ENCODE data around the gene KLHL26. TPM values are rescaled to one million over a fixed set of nuclear protein-coding genes. Genes with fewer than 3 reads are reported as not detected.

KLHL26 gene
- total RNA-seq, 2 experiments from 2014 or later, result 10.0 to 11.4 TPM

- POLR2A ChIA-PET, result no interaction called here
- H3K4me3 Mint-ChIP-seq, result peak overlapping the region; percentile 56
- H3K4me1 Mint-ChIP-seq, result peaks cover 14% of the 10 kb centered on the region
- no peaks in the 10 kb centered on the region for H3K9me3 Mint-ChIP-seq
- DNase-seq, result no peak
- H3K27ac Mint-ChIP-seq, result no peak overlapping the region
- CTCF ChIA-PET, result interaction anchor here (0.5 to 2.0 kb wide), 4 partner anchors 19 to 61 kb away, joined by 3 to 7 read pairs (median 4); no protein-coding TSS in a partner anchor
- H3K36me3 Mint-ChIP-seq (ENCODE audit: low read depth), result no peaks in the 10 kb centered on the region
- H3K27me3 Mint-ChIP-seq, result peaks cover 76% of the 10 kb centered on the region
Measured at GRCh38 chr19:18612051-18612771, 24.6 kb upstream of the KLHL26 start.

DNA sequence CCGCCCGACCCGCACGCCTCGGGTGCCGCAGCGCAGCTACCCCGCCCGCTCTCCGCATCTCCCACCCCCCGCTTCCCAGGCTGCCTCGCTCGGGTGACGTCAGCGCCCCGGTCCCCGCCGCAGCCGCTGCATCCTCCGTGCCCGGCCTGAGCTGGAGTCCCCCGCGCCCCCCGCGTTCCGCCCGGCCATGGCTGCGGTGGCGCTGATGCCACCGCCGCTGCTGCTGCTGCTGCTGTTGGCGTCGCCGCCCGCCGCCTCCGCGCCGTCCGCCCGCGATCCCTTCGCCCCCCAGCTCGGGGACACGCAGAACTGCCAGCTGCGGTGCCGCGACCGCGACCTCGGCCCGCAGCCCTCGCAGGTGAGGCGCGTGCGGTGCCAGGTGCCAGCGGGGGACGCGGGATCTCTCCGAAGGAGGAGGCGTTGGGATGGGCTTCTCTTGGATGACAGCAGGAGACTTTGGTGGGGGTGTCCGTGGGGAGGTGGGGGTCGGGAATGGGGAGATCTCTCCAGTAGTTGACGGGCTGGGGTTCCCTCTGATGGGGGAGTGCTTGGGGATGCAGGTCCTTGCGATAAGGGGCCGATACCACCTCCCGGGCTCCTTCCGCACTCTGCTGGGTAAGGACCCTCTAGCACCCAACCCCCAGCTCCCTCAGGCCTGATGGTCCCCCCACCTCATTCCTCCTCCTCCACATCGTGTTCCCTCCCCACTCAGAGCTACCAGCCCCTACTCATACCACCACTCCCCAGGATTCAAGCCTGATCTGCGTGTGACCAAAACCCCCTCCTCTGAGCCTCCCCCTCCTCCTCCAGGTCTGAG lies 23.8 kb upstream of the KLHL26 start, which contains the start of gene TMEM59L:
TMEM59L (plus strand) TSS at position 99 of the 817 bp plus-strand sequence; CDS start at position 188, 89 bp downstream.
- DNase-seq, result peak; percentile 36
- Mint-ChIP-seq H3K4me1 (peaks cover 14% of the 10 kb centered on the region), H3K27ac (no peak within 1 kb of the TSS), H3K4me3 (peak within 1 kb of the TSS; percentile 56), H3K36me3 (ENCODE audit: low read depth) (no peaks in the 10 kb centered on the region), H3K9me3 (no peaks in the 10 kb centered on the region), H3K27me3 (peaks cover 68% of the 10 kb centered on the region)
- CTCF ChIA-PET, result interaction anchor here (0.5 to 2.0 kb wide), 6 partner anchors 13 to 62 kb away, joined by 3 to 7 read pairs (median 4); no protein-coding TSS in a partner anchor
- POLR2A ChIA-PET, result no interaction called here

DNA sequence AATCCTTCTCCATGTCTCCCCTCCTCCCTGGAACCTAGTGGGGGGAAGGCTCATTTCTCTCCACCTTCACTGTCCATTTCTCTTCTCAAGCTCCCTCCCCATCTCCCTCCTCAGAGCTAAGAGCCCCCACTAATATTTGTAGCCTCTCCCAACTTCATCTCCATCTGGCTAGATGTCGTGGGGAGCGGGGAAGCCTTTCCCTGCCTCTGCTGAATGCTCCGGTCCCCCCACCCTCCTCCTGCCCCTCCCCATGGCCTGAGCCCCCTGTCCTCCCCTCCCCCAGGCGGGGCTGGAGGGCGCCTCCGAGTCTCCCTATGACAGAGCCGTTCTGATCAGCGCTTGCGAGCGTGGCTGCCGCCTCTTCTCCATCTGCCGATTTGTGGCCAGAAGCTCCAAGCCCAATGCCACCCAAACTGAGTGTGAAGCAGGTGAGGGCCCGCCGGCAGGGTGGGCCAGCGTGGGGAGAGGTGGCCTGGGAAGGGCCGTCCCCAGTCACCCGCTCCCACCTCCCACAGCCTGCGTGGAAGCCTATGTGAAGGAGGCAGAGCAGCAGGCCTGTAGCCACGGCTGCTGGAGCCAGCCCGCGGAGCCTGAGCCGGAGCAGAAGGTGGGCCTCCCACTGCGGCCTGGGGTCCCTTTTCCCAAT lies 23.1 kb upstream of the KLHL26 start:
- H3K27me3 Mint-ChIP-seq, result peaks cover 62% of the 10 kb centered on the region
- peak overlapping the region; percentile 26 for H3K4me3 Mint-ChIP-seq
- DNase-seq, result no peak
- no peaks in the 10 kb centered on the region for H3K9me3 Mint-ChIP-seq
- H3K36me3 Mint-ChIP-seq (ENCODE audit: low read depth), result no peaks in the 10 kb centered on the region
- POLR2A ChIA-PET, result no interaction called here
- no peak overlapping the region for H3K27ac Mint-ChIP-seq
- peaks cover 14% of the 10 kb centered on the region for H3K4me1 Mint-ChIP-seq
- CTCF ChIA-PET, result interaction anchor here (1.3 to 2.0 kb wide), 3 partner anchors 12 to 25 kb away, joined by 4 to 7 read pairs (median 6); no protein-coding TSS in a partner anchor

GRCh38 chr19:18616023-18616422 lies 20.8 kb upstream of the KLHL26 start:
- ChIA-PET CTCF (no interaction called here), POLR2A (interaction anchor here (0.6 kb wide), 1 partner anchor 920 kb away, joined by 3 read pairs; no protein-coding TSS in a partner anchor)
- no peak for DNase-seq
- peaks cover 42% of the 10 kb centered on the region for H3K27me3 Mint-ChIP-seq
- H3K4me3 Mint-ChIP-seq, result no peak overlapping the region
- no peaks in the 10 kb centered on the region for H3K36me3 Mint-ChIP-seq (ENCODE audit: low read depth)
- H3K4me1 Mint-ChIP-seq, result peaks cover 12% of the 10 kb centered on the region
- H3K9me3 Mint-ChIP-seq, result no peaks in the 10 kb centered on the region
- H3K27ac Mint-ChIP-seq, result no peak overlapping the region

DNA sequence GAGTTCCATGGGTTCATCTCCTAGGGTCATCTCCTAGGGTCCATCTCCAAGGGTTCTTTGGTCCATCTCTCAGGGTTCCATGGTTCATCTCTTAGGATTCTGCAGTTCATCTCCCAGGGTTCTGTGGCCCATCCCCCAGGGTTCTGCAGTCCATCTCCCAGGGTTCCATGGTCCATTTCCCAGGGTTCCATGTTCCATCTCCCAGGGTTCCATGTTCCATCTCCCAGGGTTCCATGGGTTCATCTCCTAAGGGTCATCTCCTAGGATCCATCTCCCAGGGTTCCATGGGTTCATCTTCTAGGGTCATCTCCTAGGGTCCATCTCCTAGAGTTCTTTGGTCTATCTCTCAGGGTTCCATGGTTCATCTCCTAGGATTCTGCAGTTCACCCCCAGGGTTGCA lies 19.3 kb upstream of the KLHL26 start:
- ChIA-PET CTCF (no interaction called here), POLR2A (no interaction called here)
- no peak for DNase-seq
- no peaks in the 10 kb centered on the region for H3K9me3 Mint-ChIP-seq
- no peaks in the 10 kb centered on the region for H3K36me3 Mint-ChIP-seq (ENCODE audit: low read depth)
- peaks cover 30% of the 10 kb centered on the region for H3K27me3 Mint-ChIP-seq
- peaks cover 6% of the 10 kb centered on the region for H3K4me1 Mint-ChIP-seq
- H3K4me3 Mint-ChIP-seq, result no peak overlapping the region
- H3K27ac Mint-ChIP-seq, result no peak overlapping the region

DNA sequence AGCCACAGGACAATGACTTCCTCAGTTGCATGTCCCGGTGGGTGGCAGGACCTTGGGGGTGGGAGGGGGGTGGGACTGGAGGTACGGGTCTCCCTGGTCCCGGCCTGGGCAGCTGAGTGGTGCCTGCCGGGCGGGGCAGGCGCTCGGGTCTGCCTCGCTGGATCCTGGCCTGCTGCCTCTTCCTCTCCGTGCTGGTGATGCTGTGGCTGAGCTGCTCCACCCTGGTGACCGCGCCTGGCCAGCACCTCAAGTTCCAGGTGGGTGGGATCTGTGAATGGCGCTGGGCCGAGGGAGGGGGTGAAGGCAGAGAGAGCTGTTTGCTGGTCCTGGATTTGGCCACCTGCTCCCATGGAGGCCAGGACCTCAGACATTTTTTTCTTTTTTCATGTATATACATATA lies 18.6 kb upstream of the KLHL26 start:
- no peaks in the 10 kb centered on the region for H3K9me3 Mint-ChIP-seq
- no peaks in the 10 kb centered on the region for H3K36me3 Mint-ChIP-seq (ENCODE audit: low read depth)
- DNase-seq, result no peak
- CTCF ChIA-PET, result no interaction called here
- POLR2A ChIA-PET, result no interaction called here
- no peak overlapping the region for H3K27ac Mint-ChIP-seq
- no peak overlapping the region for H3K4me3 Mint-ChIP-seq
- peaks cover 4% of the 10 kb centered on the region for H3K4me1 Mint-ChIP-seq
- peaks cover 28% of the 10 kb centered on the region for H3K27me3 Mint-ChIP-seq

GRCh38 chr19:18620311-18620710 lies 16.5 kb upstream of the KLHL26 start:
- POLR2A ChIA-PET, result no interaction called here
- no peak for DNase-seq
- Mint-ChIP-seq H3K36me3 (ENCODE audit: low read depth) (no peaks in the 10 kb centered on the region), H3K9me3 (no peaks in the 10 kb centered on the region), H3K4me1 (peaks cover 1% of the 10 kb centered on the region), H3K27ac (no peak overlapping the region), H3K27me3 (peaks cover 7% of the 10 kb centered on the region), H3K4me3 (no peak overlapping the region)
- CTCF ChIA-PET, result no interaction called here

- H3K27me3 Mint-ChIP-seq, result peaks cover 3% of the 10 kb centered on the region
Measured at GRCh38 chr19:18620902-18621301, 15.9 kb upstream of the KLHL26 start.

GRCh38 chr19:18626906-18627305 lies 9.9 kb upstream of the KLHL26 start:
- ChIA-PET CTCF (interaction anchor here (0.7 kb wide), 1 partner anchor 391 kb away, joined by 3 read pairs; no protein-coding TSS in a partner anchor), POLR2A (no interaction called here)
- Mint-ChIP-seq H3K27me3 (no peaks in the 10 kb centered on the region), H3K4me1 (peaks cover 1% of the 10 kb centered on the region), H3K4me3 (no peak overlapping the region), H3K36me3 (ENCODE audit: low read depth) (no peaks in the 10 kb centered on the region), H3K27ac (peak overlapping the region; percentile 2), H3K9me3 (no peaks in the 10 kb centered on the region)
- no peak for DNase-seq

More at GRCh38 chr19:18620902-18621301, 15.9 kb upstream of the KLHL26 start:
- H3K4me1 Mint-ChIP-seq, result peaks cover 1% of the 10 kb centered on the region
- ChIA-PET CTCF (interaction anchor here (0.6 kb wide), 1 partner anchor 1795 kb away, joined by 4 read pairs; no protein-coding TSS in a partner anchor), POLR2A (no interaction called here)
- no peaks in the 10 kb centered on the region for H3K36me3 Mint-ChIP-seq (ENCODE audit: low read depth)
- no peak overlapping the region for H3K27ac Mint-ChIP-seq
- no peaks in the 10 kb centered on the region for H3K9me3 Mint-ChIP-seq
- no peak overlapping the region for H3K4me3 Mint-ChIP-seq
- DNase-seq, result no peak

DNA sequence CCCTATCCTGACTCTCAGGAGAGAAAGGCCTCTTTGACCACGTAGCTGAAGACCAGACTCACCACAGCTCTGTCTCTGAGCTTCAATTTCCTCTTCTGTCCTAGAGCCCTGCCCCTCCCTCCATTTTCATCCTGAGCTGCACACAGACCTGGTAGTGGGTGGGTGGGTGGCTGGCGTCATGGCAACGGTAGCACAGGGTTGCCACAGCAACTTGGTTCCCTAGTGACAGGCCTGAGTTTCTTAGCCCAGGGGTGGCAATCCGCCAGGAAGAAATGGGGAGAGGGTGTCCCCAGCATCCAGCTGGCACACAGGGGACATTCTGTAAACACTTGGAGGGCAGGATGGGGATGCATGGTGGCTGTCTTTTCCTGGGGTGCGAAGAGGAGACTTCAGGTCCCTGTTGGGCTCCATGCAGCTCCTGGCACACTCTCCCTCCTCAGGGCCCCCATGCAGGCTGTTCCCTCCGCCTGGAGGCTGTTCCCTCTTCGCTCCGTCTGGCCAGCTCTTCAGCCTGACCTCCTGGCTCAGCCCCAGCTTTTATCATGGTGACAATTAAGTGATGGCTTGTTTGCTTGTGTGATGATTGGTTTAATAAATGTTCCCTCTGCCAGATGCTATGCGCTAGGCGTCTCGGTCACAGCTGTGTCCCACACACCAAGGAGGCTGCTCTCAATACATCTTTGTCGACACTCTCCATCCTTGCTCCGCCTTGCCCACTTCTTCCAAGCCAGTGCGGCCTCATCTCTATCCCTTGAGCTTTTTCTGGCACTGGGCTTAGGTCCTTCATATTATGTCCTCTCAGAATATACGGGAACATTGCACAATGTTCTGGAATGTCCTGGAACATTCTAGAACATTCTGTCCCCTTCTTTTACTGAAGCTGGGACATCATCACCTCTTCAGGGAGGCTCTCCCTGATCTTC lies 7.4 kb upstream of the KLHL26 start:
- H3K9me3 Mint-ChIP-seq, result no peaks in the 10 kb centered on the region
- no peaks in the 10 kb centered on the region for H3K36me3 Mint-ChIP-seq (ENCODE audit: low read depth)
- peaks cover 4% of the 10 kb centered on the region for H3K27me3 Mint-ChIP-seq
- H3K27ac Mint-ChIP-seq, result no peak overlapping the region
- H3K4me3 Mint-ChIP-seq, result no peak overlapping the region
- CTCF ChIA-PET, result interaction anchor here (1.2 kb wide), 1 partner anchor 12 kb away, joined by 3 read pairs; no protein-coding TSS in a partner anchor
- DNase-seq, result no peak
- H3K4me1 Mint-ChIP-seq, result no peaks in the 10 kb centered on the region
- POLR2A ChIA-PET, result no interaction called here

DNA sequence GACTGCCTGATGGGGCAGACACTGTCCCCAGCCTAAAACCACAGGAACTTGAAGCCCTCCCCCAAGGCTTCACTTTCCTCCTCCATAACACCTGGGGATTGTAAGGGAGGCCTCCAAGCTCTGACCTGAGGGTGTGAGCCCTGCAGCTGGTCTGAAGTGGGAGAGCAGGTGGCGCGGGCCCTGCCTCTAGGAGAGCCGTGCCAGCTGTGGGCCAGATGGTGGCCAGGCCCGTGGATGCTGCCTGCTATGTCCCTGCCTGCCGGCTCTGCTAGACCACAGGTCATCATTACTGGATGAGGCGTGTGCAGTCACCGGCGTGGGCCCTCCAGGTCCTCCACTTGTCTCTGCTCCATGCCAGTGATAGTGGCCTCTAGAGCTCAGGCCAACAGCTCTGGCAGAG lies 3.5 kb upstream of the KLHL26 start:
- no peak for DNase-seq
- Mint-ChIP-seq H3K36me3 (ENCODE audit: low read depth) (peaks cover 2% of the 10 kb centered on the region), H3K9me3 (no peaks in the 10 kb centered on the region), H3K27me3 (peaks cover 6% of the 10 kb centered on the region), H3K27ac (no peak overlapping the region), H3K4me1 (peaks cover 27% of the 10 kb centered on the region), H3K4me3 (no peak overlapping the region)
- ChIA-PET CTCF (no interaction called here), POLR2A (no interaction called here)
